Activated CD8-positive, alpha-beta T cell treated with anti-CD3 and anti-CD28 coated beads, Interleukin-2, amount 10 ng/mL, durations not matched to agents 7 days and 5 days (primary cell): ENCODE measurements around the gene LRP11. TPM values are rescaled to one million over a fixed set of nuclear protein-coding genes. Genes with fewer than 3 reads are reported as not detected.
"Not testable (repeated sequence)": the region's sequence is repeated elsewhere in the genome, so short reads cannot be mapped to it uniquely, and the experiment has no call there.

Source experiments
- ATAC-seq: fragments of 150-1000 bp; cut with Tn5 transposase; one replicate; pipeline ENCODE4 v1.10.0; 2021; ENCODE audit warnings: moderate library complexity
- CTCF ChIA-PET: fragments of 350-600 bp; sonication (Branson Sonifier 250); formaldehyde crosslinking; loops from one replicate; lab custom pipeline; 2021; ENCODE audit warnings: antibody characterized with exemption; lab: Charles Lee
- POLR2A ChIA-PET: fragments of 350-600 bp; sonication (Branson Sonifier 250); formaldehyde crosslinking; loops from one replicate; lab custom pipeline; 2021; ENCODE audit warnings: antibody characterized with exemption; lab: Charles Lee
- DNase-seq: peaks from one replicate; pipeline ENCODE4 v3.0.0-alpha.2; 2020
- H3K27ac Mint-ChIP-seq: one replicate; pipeline ENCODE4 v1.8.0; 2021; ENCODE audit warnings: mild to moderate bottlenecking, mixed read lengths
- H3K27me3 Mint-ChIP-seq: one replicate; pipeline ENCODE4 v1.8.0; 2021; ENCODE audit warnings: low read depth, mixed read lengths
- H3K36me3 Mint-ChIP-seq: one replicate; pipeline ENCODE4 v1.8.0; 2021; ENCODE audit warnings: low read depth, mixed read lengths
- H3K4me1 Mint-ChIP-seq: one replicate; pipeline ENCODE4 v1.8.0; 2021; ENCODE audit warnings: low read depth, mixed read lengths
- H3K4me3 Mint-ChIP-seq: one replicate; pipeline ENCODE4 v1.8.0; 2021; ENCODE audit warnings: mild to moderate bottlenecking, mixed read lengths
- H3K9me3 Mint-ChIP-seq: one replicate; pipeline ENCODE4 v1.8.0; 2022; ENCODE audit warnings: mixed read lengths; ENCODE audit not compliant: insufficient read depth
- total RNA-seq, 2 experiments: library from RNA; stranded (reverse); gene quantifications; one replicate each; pipeline ENCODE4 v1.2.3, GENCODE V29; 2021

LRP11 gene
- total RNA-seq, 2 experiments from 2014 or later = 1.4 to 2.2 TPM

GRCh38 chr6:149852881-149853280, 11.3 kb downstream of the LRP11 start:
- no peaks in the 10 kb centered on the region for H3K36me3 Mint-ChIP-seq
- H3K27me3 Mint-ChIP-seq = peaks cover 39% of the 10 kb centered on the region
- ATAC-seq (no peak), DNase-seq (peak; percentile 35)
- H3K4me1 Mint-ChIP-seq = peaks cover 20% of the 10 kb centered on the region
- CTCF ChIA-PET = no interaction called here
- H3K9me3 Mint-ChIP-seq = no peaks in the 10 kb centered on the region
- POLR2A ChIA-PET = no interaction called here
- no peak overlapping the region for H3K27ac Mint-ChIP-seq
- no peak overlapping the region for H3K4me3 Mint-ChIP-seq

DNA sequence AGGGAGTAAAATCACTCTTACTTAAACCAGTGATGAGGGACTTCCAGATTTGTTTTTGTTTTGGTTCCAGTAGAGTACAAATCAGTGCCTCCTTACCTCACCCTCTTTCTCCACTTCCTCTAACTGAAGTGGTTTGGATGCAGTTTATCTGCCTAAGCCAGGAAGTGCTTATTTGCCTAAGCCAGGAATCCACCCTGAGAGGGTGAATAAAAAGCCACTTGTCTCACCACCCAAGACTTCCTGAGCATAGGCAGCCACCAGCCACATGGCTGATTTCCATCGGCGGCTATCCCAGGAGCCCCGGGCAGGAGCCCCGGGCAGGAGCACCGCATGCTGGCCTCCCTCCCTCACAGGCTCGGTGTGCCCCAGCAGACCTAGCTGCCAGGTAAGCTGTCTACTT, 12.0 kb downstream of the LRP11 start:
- ATAC-seq = peak; percentile 51
- H3K27ac Mint-ChIP-seq = no peak overlapping the region
- CTCF ChIA-PET = no interaction called here

DNA sequence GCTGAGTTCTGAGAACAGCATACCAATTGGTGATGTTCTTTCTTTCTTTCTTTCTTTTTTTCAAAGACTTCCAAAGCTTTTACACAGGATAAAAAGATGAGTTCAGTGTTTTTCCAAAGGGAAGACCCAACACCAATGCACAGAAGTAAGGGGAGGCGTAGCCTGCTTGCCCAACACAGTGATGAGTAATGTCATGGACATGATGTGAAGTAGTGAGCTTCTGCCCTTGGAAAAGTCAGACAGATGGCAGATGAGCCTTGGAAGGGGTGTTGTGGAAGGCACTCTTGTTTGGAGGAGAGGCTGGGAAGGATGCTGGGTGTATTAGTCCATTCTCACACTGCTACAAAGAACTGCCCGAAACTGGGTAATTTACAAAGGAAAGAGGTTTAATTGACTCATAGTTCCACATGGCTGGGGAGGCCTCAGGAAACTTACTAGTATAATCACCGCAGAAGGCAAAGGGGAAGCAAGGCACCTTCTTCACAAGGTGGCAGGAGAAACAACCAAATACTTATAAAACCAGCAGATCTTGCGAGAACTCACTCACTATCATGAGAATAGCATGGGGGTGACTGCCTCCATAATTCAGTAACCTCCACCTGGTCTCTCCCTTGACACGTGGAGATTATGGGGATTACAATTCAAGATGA, 12.6 kb downstream of the LRP11 start:
- peaks cover 20% of the 10 kb centered on the region for H3K4me1 Mint-ChIP-seq
- no peaks in the 10 kb centered on the region for H3K9me3 Mint-ChIP-seq
- no peak overlapping the region for H3K4me3 Mint-ChIP-seq
- no peak overlapping the region for H3K27ac Mint-ChIP-seq
- no peaks in the 10 kb centered on the region for H3K36me3 Mint-ChIP-seq
- peaks cover 35% of the 10 kb centered on the region for H3K27me3 Mint-ChIP-seq
- ATAC-seq (no peak), DNase-seq (no peak)
- ChIA-PET CTCF (interaction anchor here (1.2 to 2.6 kb wide), 2 partner anchors 11 to 16 kb away, joined by 3 to 7 read pairs; no protein-coding TSS in a partner anchor), POLR2A (no interaction called here)

More for the DNA sequence above, 12.0 kb downstream of the LRP11 start:
- POLR2A ChIA-PET = no interaction called here
- peaks cover 36% of the 10 kb centered on the region for H3K27me3 Mint-ChIP-seq
- H3K4me3 Mint-ChIP-seq = no peak overlapping the region
- DNase-seq = no peak
- peaks cover 20% of the 10 kb centered on the region for H3K4me1 Mint-ChIP-seq
- H3K36me3 Mint-ChIP-seq = no peaks in the 10 kb centered on the region
- no peaks in the 10 kb centered on the region for H3K9me3 Mint-ChIP-seq

GRCh38 chr6:149848343-149848742, 15.8 kb downstream of the LRP11 start:
- H3K9me3 Mint-ChIP-seq, H3K4me3 Mint-ChIP-seq, DNase-seq, H3K36me3 Mint-ChIP-seq, ATAC-seq, H3K27ac Mint-ChIP-seq: not testable (repeated sequence)
- peaks cover 32% of the 10 kb centered on the region for H3K27me3 Mint-ChIP-seq
- peaks cover 20% of the 10 kb centered on the region for H3K4me1 Mint-ChIP-seq
- ChIA-PET CTCF (interaction anchor here (0.9 to 1.5 kb wide), 3 partner anchors 14 to 168 kb away, joined by 3 read pairs; no protein-coding TSS in a partner anchor), POLR2A (interaction anchor here (0.7 kb wide), 1 partner anchor 255 kb away, joined by 3 read pairs; no protein-coding TSS in a partner anchor)

DNA sequence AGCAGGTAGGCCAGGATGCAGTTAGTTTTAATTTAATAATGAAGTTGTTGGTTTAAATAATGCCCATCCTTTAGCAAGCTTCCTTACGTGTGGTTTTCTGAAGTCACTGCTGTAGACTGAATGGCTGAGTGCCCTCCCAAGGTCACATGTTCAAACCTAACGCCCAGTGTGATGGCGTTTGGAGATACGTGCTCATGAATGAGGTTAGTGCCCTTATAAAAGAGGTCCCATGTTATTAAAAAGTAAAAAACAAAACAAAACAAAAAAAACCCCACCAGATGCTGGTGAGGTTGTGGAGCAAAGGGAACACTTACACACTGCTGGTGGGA, 16.3 kb downstream of the LRP11 start:
- H3K27ac Mint-ChIP-seq = no peak overlapping the region
- no peaks in the 10 kb centered on the region for H3K36me3 Mint-ChIP-seq
- DNase-seq = no peak
- ChIA-PET CTCF (interaction anchor here (0.9 to 1.5 kb wide), 3 partner anchors 13 to 169 kb away, joined by 3 read pairs; no protein-coding TSS in a partner anchor), POLR2A (interaction anchor here (0.7 kb wide), 1 partner anchor 254 kb away, joined by 3 read pairs; no protein-coding TSS in a partner anchor)
- ATAC-seq = no peak
- no peak overlapping the region for H3K4me3 Mint-ChIP-seq
- peaks cover 33% of the 10 kb centered on the region for H3K27me3 Mint-ChIP-seq
- H3K4me1 Mint-ChIP-seq = peaks cover 20% of the 10 kb centered on the region
- H3K9me3 Mint-ChIP-seq = no peaks in the 10 kb centered on the region

- H3K27ac Mint-ChIP-seq = no peak overlapping the region
- ChIA-PET POLR2A (interaction anchor here (0.8 kb wide), 1 partner anchor 10 kb away, joined by 3 read pairs; no protein-coding TSS in a partner anchor), CTCF (interaction anchor here (0.8 to 1.4 kb wide), 3 partner anchors 11 to 78 kb away, joined by 4 to 6 read pairs (median 4); no protein-coding TSS in a partner anchor)
- peaks cover 32% of the 10 kb centered on the region for H3K27me3 Mint-ChIP-seq
- ATAC-seq (no peak), DNase-seq (no peak)
- H3K9me3 Mint-ChIP-seq = no peaks in the 10 kb centered on the region
- H3K4me3 Mint-ChIP-seq = no peak overlapping the region
- no peaks in the 10 kb centered on the region for H3K36me3 Mint-ChIP-seq
- H3K4me1 Mint-ChIP-seq = peaks cover 4% of the 10 kb centered on the region
Measured at GRCh38 chr6:149846321-149846720, 17.8 kb downstream of the LRP11 start.

DNA sequence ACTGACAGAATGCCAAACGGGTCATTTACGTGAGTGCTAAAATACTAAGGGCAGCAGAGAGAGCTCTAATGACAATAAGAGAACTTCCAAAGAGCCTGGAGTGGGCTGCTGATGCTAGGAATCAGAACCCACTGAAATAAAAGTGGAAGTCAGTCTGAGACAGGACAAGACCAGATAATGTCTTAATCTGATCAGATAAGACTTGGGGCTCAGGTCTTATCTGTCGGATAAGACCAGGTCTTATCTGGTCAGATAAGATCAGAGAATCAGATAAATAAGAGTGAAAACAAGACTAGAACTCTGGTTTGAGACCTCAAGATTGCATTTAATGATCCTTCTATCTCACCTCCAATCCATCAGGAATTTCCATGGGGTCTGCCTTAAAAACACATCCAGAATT, 18.6 kb downstream of the LRP11 start:
- ChIA-PET POLR2A (interaction anchor here (0.8 kb wide), 1 partner anchor 11 kb away, joined by 3 read pairs; no protein-coding TSS in a partner anchor), CTCF (interaction anchor here (0.8 to 1.4 kb wide), 2 partner anchors 10 to 19 kb away, joined by 4 to 6 read pairs; no protein-coding TSS in a partner anchor)
- no peak for DNase-seq
- no peak overlapping the region for H3K27ac Mint-ChIP-seq
- ATAC-seq = no peak
- H3K27me3 Mint-ChIP-seq = peaks cover 27% of the 10 kb centered on the region
- H3K4me3 Mint-ChIP-seq = no peak overlapping the region
- H3K9me3 Mint-ChIP-seq = no peaks in the 10 kb centered on the region
- H3K4me1 Mint-ChIP-seq = no peaks in the 10 kb centered on the region
- no peaks in the 10 kb centered on the region for H3K36me3 Mint-ChIP-seq

DNA sequence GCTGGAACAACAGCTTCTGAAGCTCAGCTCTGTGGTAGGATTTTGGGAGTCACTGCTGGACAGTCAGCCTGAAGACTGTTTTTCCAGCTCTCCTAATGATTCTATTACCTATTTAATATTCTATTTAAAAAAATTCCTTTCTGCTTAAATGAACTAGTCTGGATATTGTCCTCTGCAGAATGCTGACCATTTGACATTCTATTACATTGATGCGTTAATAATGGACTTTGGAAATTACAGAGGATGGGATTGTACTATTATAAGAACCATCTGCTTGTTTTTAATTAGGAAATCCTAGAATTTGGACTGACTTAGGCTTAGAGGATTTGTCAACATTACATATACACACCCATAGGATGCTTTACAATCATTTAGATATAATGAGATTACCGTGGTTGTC, 19.7 kb downstream of the LRP11 start:
- Mint-ChIP-seq H3K36me3 (no peaks in the 10 kb centered on the region), H3K27ac (no peak overlapping the region), H3K4me3 (no peak overlapping the region), H3K4me1 (no peaks in the 10 kb centered on the region), H3K27me3 (peaks cover 17% of the 10 kb centered on the region), H3K9me3 (no peaks in the 10 kb centered on the region)
- no peak for ATAC-seq
- DNase-seq = no peak
- CTCF ChIA-PET = no interaction called here
- POLR2A ChIA-PET = no interaction called here

GRCh38 chr6:149844036-149844435, 20.1 kb downstream of the LRP11 start:
- H3K27ac Mint-ChIP-seq, ATAC-seq, H3K9me3 Mint-ChIP-seq, H3K4me1 Mint-ChIP-seq, DNase-seq, H3K36me3 Mint-ChIP-seq, H3K4me3 Mint-ChIP-seq, POLR2A ChIA-PET: not testable (repeated sequence)
- H3K27me3 Mint-ChIP-seq = peaks cover 16% of the 10 kb centered on the region
- CTCF ChIA-PET = interaction anchor here (0.9 kb wide), 1 partner anchor 9 kb away, joined by 4 read pairs; no protein-coding TSS in a partner anchor

GRCh38 chr6:149843051-149843633, 21.0 kb downstream of the LRP11 start:
- Mint-ChIP-seq H3K27ac (no peak overlapping the region), H3K27me3 (peaks cover 11% of the 10 kb centered on the region), H3K4me3 (no peak overlapping the region), H3K4me1 (no peaks in the 10 kb centered on the region), H3K36me3 (no peaks in the 10 kb centered on the region), H3K9me3 (no peaks in the 10 kb centered on the region)
- DNase-seq (no peak), ATAC-seq (no peak)
- ChIA-PET POLR2A (no interaction called here), CTCF (interaction anchor here (0.9 to 1.1 kb wide), 2 partner anchors 8 to 32 kb away, joined by 3 to 4 read pairs; no protein-coding TSS in a partner anchor)

GRCh38 chr6:149842331-149842730, 21.8 kb downstream of the LRP11 start:
- Mint-ChIP-seq H3K4me3 (no peak overlapping the region), H3K27ac (no peak overlapping the region), H3K27me3 (peaks cover 11% of the 10 kb centered on the region), H3K4me1 (no peaks in the 10 kb centered on the region), H3K36me3 (no peaks in the 10 kb centered on the region), H3K9me3 (no peaks in the 10 kb centered on the region)
- ChIA-PET CTCF (interaction anchor here (1.1 kb wide), 1 partner anchor 31 kb away, joined by 3 read pairs; no protein-coding TSS in a partner anchor), POLR2A (no interaction called here)
- DNase-seq = no peak
- no peak for ATAC-seq
